Aorta (tissue), 5 donors: ENCODE measurements around the gene TSPAN3. TPM values are rescaled to one million over a fixed set of nuclear protein-coding genes. Genes with fewer than 3 reads are reported as not detected.

Experiments used
- ATAC-seq: fragments of 200-7000 bp; cut with Tn5 transposase; one replicate; pipeline ENCODE4 v1.9.1; 2022; ENCODE audit warnings: moderate library complexity; ENCODE audit not compliant: low FRiP score
- DNase-seq, 2 donors: peaks; one replicate each; pipeline ENCODE4 v3.0.0-alpha.2; 2020
- H3K27ac ChIP-seq, 2 donors: one replicate each; pipeline ENCODE4 v1.5.1; 2013; ENCODE audit warnings: low read length in 2 of 2, mild to moderate bottlenecking in 2 of 2, moderate library complexity in 2 of 2, control low read depth in 1 of 2, inconsistent platforms in 1 of 2, low read depth in 1 of 2
- H3K27me3 ChIP-seq, 2 donors: one replicate each; pipeline ENCODE4 v1.6.1; 2013; ENCODE audit warnings: control low read depth in 1 of 2, low read length in 1 of 2, mild to moderate bottlenecking in 1 of 2, moderate library complexity in 1 of 2; ENCODE audit not compliant: insufficient read depth in 2 of 2, control insufficient read depth in 1 of 2
- H3K36me3 ChIP-seq, 2 donors: one replicate each; pipeline ENCODE4 v1.6.1; 2013; ENCODE audit warnings: control low read depth in 1 of 2, low read length in 1 of 2, mild to moderate bottlenecking in 1 of 2; ENCODE audit not compliant: insufficient read depth in 2 of 2, control insufficient read depth in 1 of 2
- H3K4me1 ChIP-seq, 2 donors: one replicate each; pipeline ENCODE4 v1.6.1; 2013; ENCODE audit warnings: low read length in 2 of 2, control low read depth in 1 of 2, mild to moderate bottlenecking in 1 of 2, moderate library complexity in 1 of 2; ENCODE audit not compliant: insufficient read depth in 2 of 2, control insufficient read depth in 1 of 2
- H3K4me3 ChIP-seq, 2 donors: one replicate each; pipeline ENCODE4 v1.5.1; 2013; ENCODE audit warnings: low read length in 2 of 2, control low read depth in 1 of 2, mild to moderate bottlenecking in 1 of 2
- H3K9me3 ChIP-seq: one replicate; pipeline ENCODE4 v1.6.1; 2013; ENCODE audit warnings: mild to moderate bottlenecking, low read length; ENCODE audit not compliant: control insufficient read depth
- WGBS, 2 donors: extraction: QIAGEN DNeasy Blood & Tissue Kit; methylation state at CpG; one replicate each; pipeline ENCODE4 v1.1.7; 2013; 5-methylcytosine and 5-hydroxymethylcytosine counted together
- intact Hi-C, 2 donors: fragments of 100-400 bp; cut with DNase I; formaldehyde crosslinking; loops; one replicate each; pipeline versions ENCODE4 v1.14.2 to v1.15.0; 2022
- polyA plus RNA-seq, 2 donors: library from polyadenylated mRNA; stranded (reverse); fragments of 200-250 nt; gene quantifications; one replicate each; pipeline ENCODE4 v1.2.3, GENCODE V29; 2013
- total RNA-seq, 2 donors: library from RNA; stranded (reverse); fragmentation: NEBNext Ultra II Directional; extraction: Animal tissue kit (Norgen Biotek cat#: 25700); gene quantifications; one replicate each; pipeline ENCODE4 v1.2.1, GENCODE V29; 2021
- donor health status: healthy with polysubstance abuse.
- donor health status: Bipolar disorder and iron deficiency.
- donor health status: DM: no; HTN: no; CAD: no.
- donor health status: DM: no; HTN: no; CAD: no.
- donor health status: DM: yes; HTN: yes; CAD: no.

TSPAN3 gene
- total and polyA plus RNA-seq, 4 donors: 106 to 123 (median 114) TPM

DNA sequence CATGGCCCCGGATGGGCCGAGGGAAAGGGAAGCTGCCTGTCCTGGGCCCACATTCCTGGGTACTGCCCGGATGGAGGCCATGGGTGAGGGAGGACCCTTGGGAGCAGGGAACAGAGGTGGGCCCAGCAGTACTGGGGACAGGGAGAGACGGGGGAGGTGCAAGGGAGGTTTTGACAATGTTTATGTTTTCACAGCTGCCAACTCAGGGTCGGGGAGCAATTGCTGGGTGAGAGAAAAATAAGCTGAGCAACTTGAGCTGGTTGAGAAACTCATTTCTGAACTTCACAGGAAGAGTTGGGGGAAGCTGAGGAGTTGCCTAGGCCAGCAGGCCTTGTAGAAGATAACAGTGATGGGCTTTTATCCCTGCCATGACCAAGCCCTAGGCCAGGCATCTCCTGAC, 11.1 kb upstream of the TSPAN3 start:
- ATAC-seq (no peak), DNase-seq (no peak)
- H3K4me1 ChIP-seq: no peaks in the 10 kb centered on the region
- no peaks in the 10 kb centered on the region for H3K27me3 ChIP-seq
- H3K27ac ChIP-seq: no peak overlapping the region
- no peaks in the 10 kb centered on the region for H3K36me3 ChIP-seq
- H3K4me3 ChIP-seq: no peak overlapping the region
- intact Hi-C loops: loop anchor here in 1 of 2 donors (10.0 kb wide), 1 partner anchor 63 kb away; no protein-coding TSS in a partner anchor
- WGBS, 2 donors: 77% methylated on average over 5 of the region's 5 CpGs
- no peaks in the 10 kb centered on the region for H3K9me3 ChIP-seq

DNA sequence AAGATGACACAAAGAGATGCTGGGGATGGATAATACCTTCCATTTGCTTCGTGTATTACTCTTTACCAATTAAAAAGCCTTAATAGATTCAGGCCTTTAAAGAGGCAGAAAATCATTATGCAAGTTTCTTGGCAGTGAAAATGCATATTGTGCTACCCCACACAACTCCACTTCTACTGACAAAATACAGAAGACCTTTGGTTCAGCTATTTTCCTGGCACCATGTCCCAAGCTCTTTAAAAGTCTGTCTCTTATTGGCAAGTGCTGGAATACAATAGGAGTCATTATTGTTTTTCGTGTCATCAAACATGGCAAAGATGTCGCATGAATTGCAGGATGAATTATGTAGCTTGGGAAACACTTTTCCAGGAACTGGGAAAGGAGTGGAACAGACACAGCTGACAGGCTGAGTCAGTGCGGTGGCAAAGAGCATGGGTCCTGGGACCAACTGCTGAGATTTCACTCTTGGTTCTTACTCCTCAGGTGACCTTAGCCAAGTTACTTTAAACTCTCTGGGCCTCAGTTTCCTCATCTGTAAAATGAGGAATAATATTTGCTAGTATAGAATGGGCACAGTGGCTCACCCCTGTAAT, 5.5 kb upstream of the TSPAN3 start:
- 83% methylated on average over 4 of the region's 4 CpGs for WGBS, 2 donors
- Histone ChIP-seq H3K27ac (no peak overlapping the region), H3K27me3 (no peaks in the 10 kb centered on the region), H3K9me3 (no peaks in the 10 kb centered on the region), H3K36me3 (no peaks in the 10 kb centered on the region), H3K4me1 (no peaks in the 10 kb centered on the region), H3K4me3 (no peak overlapping the region)
- intact Hi-C loops: no loop called here
- no peak for ATAC-seq
- no peak for DNase-seq

DNA sequence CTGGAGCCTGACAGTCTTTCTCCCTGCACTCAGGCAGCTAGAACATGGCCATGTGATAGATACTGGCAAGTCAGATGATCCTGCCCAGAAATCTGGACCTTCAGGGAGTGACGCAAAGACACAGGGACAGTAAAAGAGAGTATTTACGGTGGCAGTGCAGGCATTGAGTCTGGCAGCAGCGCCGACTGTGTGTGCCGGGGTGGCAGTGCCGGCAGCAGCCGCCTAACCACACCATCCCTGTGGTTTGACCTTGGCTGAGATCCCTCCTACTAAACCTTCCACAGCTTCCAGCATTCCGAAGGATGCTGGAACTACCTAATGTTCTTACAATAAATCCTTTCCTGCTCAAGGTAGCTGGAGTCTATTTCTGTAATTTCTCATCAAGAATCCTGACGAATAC, 4.6 kb upstream of the TSPAN3 start:
- no peak overlapping the region for H3K27ac ChIP-seq
- H3K9me3 ChIP-seq: no peaks in the 10 kb centered on the region
- WGBS, 2 donors: 76 to 77% methylated on average over 9 of the region's 9 CpGs
- intact Hi-C loops: no loop called here
- no peaks in the 10 kb centered on the region for H3K27me3 ChIP-seq
- H3K4me3 ChIP-seq: no peak overlapping the region
- no peaks in the 10 kb centered on the region for H3K36me3 ChIP-seq
- no peaks in the 10 kb centered on the region for H3K4me1 ChIP-seq
- no peak for ATAC-seq
- no peak for DNase-seq

DNA sequence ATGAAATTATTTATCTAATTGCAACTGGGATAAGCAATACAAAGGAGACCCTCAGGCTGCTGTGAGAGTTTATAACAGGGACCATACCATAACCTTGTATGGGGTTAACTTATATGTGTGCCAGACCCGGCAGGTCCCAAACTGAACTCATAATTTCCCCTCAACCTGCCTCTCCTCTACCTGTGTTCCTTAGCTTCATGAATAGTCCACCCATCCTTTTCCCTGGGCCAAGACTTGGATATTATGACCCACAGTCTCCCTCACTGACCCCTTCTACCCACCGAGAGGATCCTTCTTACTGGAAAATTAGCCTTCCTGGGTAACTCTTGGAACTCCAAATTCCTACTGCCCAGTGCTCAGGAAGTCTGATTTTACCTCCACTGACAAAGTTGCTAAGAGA, 3.4 kb upstream of the TSPAN3 start:
- WGBS, 2 donors: 67 to 74% methylated on average over 2 of the region's 2 CpGs
- Histone ChIP-seq H3K27me3 (no peaks in the 10 kb centered on the region), H3K36me3 (no peaks in the 10 kb centered on the region), H3K4me1 (peaks cover 0 to 3% of the 10 kb centered on the region in 2 donors), H3K9me3 (no peaks in the 10 kb centered on the region), H3K4me3 (no peak overlapping the region), H3K27ac (no peak overlapping the region)
- no peak for ATAC-seq
- intact Hi-C loops: no loop called here
- no peak for DNase-seq

DNA sequence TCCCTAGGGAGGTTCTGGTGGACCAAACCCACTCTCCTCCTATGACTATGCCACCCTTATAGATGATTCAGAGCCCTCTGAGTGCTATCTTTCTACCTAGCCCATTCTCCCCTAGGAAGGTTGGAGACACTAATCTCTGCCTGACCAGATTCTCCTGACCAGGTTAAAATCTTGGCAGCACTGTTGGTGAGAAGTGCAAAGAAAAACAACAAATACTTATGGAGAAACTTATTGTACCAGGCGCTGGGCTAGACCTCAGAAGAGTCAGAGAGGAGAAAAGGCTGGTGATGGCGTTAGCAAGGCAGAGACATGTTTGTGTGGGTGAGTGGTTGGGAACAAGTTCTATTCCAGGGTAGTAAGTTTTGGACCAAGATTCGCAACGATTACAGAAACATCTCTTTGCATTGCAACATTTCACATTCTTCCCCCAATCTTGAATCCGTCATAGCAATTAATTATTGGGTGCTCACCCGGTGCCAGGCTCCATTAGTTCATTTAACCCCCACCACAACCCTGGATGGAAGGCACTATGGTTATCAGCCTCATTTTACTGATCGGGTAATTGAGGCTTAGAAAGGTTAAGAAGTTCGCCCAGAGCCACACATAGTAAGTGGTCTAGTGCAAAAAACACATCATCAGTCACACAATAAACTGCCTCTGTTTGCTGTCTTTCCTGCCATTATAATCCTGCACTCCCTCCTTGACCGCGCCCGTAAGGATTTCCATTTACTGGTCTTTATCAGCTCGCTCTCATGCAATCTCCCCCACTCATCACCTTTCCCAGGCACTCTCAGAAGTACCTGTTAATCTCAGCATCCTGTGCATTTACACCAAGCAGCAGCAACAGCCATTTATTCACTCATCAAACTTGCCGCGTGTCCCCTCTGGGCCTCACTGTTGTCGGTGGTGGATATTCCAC, 655 bp upstream of the TSPAN3 start:
- H3K4me1 ChIP-seq: peaks cover 5 to 6% of the 10 kb centered on the region in 2 donors
- no peaks in the 10 kb centered on the region for H3K36me3 ChIP-seq
- no peak for DNase-seq
- no peaks in the 10 kb centered on the region for H3K27me3 ChIP-seq
- H3K9me3 ChIP-seq: no peaks in the 10 kb centered on the region
- ATAC-seq: peak; percentile 16
- no peak overlapping the region for H3K4me3 ChIP-seq
- peak overlapping the region in 1 of 2 donors; percentile 6 for H3K27ac ChIP-seq
- WGBS, 2 donors: 83 to 84% methylated on average over 15 of the region's 15 CpGs
- intact Hi-C loops: loop anchor here in 1 of 2 donors (1.0 kb wide), 1 partner anchor 74 kb away; no protein-coding TSS in a partner anchor

DNA sequence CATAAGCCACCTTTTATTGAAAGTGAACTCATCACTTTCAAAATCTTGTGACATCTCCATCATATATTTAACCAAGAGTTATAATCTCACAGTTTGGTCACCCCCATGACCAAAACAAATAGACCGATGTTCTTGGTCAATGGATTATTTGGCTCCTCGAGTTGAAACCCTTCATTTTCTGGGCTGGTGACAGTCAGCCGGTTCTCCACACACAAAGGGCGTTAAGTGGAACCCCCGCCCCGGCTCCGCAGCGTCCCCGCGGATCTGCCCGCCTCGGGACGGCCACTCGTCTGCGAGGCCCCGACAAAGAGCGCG, 772 bp downstream of the TSPAN3 start:
- no peak for ATAC-seq
- WGBS, 2 donors: 0 to 1% methylated on average over 18 of the region's 18 CpGs
- intact Hi-C loops: no loop called here

DNA sequence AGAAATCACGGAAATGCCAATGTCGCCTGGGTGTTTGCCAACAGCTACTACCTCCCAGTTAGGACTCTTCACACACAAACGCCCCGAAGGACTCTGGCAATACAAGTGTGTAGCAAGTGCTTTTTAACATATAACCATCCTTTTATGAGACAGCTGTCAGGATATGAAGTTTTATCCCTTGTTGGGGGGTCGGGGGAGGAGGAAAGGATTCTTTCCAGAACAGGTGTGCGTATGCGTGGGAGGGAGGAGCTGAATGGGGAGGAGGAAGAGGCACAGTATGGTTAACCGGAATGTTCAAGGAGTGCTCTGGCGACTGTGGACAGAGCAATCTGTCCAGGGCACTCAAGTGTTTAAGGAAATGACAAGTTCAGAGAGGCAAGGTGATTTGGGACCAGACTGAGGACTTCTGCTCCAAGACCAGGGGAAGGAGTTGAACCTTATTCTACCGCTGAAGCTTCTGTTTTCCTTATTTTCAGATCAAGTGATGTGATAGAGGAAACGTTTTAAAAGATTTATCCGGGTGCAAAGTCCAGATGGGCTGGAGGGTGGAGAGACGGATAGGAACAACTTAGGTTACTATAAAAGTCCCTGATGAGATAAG, 1.3 kb downstream of the TSPAN3 start:
- no peaks in the 10 kb centered on the region for H3K36me3 ChIP-seq
- peaks cover 5 to 6% of the 10 kb centered on the region in 2 donors for H3K4me1 ChIP-seq
- no peak for ATAC-seq
- H3K27me3 ChIP-seq: no peaks in the 10 kb centered on the region
- no peak for DNase-seq
- H3K9me3 ChIP-seq: no peaks in the 10 kb centered on the region
- intact Hi-C loops: loop anchor here in 1 of 2 donors (5.0 kb wide), 1 partner anchor 877 kb away; no protein-coding TSS in a partner anchor
- WGBS, 2 donors: 17 to 19% methylated on average over 13 of the region's 13 CpGs
- no peak overlapping the region for H3K27ac ChIP-seq
- H3K4me3 ChIP-seq: peak overlapping the region; percentile 95 to 99

More for the DNA sequence above, 772 bp downstream of the TSPAN3 start:
- no peak for DNase-seq
- Histone ChIP-seq H3K27me3 (no peaks in the 10 kb centered on the region), H3K9me3 (no peaks in the 10 kb centered on the region), H3K36me3 (no peaks in the 10 kb centered on the region), H3K4me3 (peak overlapping the region; percentile 95 to 99), H3K27ac (peak overlapping the region in 1 of 2 donors; percentile 91), H3K4me1 (peaks cover 5 to 6% of the 10 kb centered on the region in 2 donors)

DNA sequence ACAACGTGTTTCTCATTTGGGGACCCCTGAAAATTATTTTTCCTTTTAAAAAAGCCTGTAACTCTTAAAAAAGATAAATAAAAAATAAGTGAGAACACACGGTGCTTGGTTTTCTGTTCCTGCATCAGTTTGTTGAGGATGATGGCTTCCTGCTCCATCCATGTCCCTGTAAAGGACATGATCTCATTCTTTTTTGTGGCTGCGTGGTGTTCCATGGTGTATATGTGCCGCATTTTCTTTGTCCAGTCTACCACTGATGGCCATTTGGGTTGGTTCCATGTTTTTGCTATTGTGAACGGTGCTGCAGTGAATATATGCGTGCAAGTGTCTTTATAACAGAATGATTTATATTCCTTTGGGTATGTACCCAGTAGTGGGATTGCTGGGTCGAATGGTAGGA, 2.3 kb downstream of the TSPAN3 start:
- Histone ChIP-seq H3K36me3 (no peaks in the 10 kb centered on the region), H3K9me3 (no peaks in the 10 kb centered on the region), H3K4me3 (no peak overlapping the region), H3K27ac (no peak overlapping the region), H3K4me1 (peaks cover 5 to 6% of the 10 kb centered on the region in 2 donors), H3K27me3 (no peaks in the 10 kb centered on the region)
- ATAC-seq (no peak), DNase-seq (no peak)
- 78 to 83% methylated on average over 7 of the region's 7 CpGs for WGBS, 2 donors
- intact Hi-C loops: loop anchor here in 1 of 2 donors (5.0 kb wide), 1 partner anchor 876 kb away; no protein-coding TSS in a partner anchor
